Cardiac fibroblast (primary cell): ENCODE measurements around the gene ANGPT4.

Experiments used
- DNase-seq, 2 donors: peaks; one replicate each; pipeline versions ENCODE4 v3.0.0 to v3.0.0-alpha.2; 2010; ENCODE audit warnings: low read depth in 2 of 2
- H3K4me3 ChIP-seq, 2 donors: replicated peaks in 1 of 2; 1 replicate in 1 of 2; 2 replicates in 1 of 2; pipeline ENCODE4 v1.5.1; 2011; ENCODE audit warnings: low read depth in 2 of 2, low read length in 2 of 2, mild to moderate bottlenecking in 2 of 2, moderate library complexity in 1 of 2
- TF ChIP-seq, protein P1 (sequence below): IDR thresholded peaks from one replicate; pipeline ENCODE4 v1.5.1; 2011; ENCODE audit warnings: low read depth, mild to moderate bottlenecking, low read length, inconsistent platforms

The ANGPT4 gene

GRCh38 chr20:944148-944547 is 28.0 kb upstream of the ANGPT4 start:
- no peak for DNase-seq
- TF ChIP-seq, protein P1, sequence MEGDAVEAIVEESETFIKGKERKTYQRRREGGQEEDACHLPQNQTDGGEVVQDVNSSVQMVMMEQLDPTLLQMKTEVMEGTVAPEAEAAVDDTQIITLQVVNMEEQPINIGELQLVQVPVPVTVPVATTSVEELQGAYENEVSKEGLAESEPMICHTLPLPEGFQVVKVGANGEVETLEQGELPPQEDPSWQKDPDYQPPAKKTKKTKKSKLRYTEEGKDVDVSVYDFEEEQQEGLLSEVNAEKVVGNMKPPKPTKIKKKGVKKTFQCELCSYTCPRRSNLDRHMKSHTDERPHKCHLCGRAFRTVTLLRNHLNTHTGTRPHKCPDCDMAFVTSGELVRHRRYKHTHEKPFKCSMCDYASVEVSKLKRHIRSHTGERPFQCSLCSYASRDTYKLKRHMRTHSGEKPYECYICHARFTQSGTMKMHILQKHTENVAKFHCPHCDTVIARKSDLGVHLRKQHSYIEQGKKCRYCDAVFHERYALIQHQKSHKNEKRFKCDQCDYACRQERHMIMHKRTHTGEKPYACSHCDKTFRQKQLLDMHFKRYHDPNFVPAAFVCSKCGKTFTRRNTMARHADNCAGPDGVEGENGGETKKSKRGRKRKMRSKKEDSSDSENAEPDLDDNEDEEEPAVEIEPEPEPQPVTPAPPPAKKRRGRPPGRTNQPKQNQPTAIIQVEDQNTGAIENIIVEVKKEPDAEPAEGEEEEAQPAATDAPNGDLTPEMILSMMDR: no peak
- no peak overlapping the region for H3K4me3 ChIP-seq

DNA sequence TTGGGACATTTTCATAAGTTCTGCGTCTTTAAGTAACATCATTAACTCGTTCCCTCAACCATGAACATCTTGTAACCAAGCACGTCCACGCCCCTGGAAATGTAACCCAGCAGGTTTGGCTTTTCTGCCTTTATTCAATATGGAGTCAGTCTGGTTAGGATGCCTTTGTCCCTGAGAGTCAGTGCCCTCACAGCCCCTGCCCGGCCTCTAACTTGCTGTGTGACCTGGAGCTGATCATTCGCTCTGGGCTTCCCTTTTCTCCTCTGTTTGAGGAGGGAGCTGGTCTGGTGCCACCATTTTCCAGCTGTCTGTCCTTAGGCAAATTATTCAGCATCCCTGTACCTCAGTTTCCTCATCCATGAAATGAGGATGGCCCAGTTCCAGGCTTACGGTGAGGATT is 26.5 kb upstream of the ANGPT4 start:
- H3K4me3 ChIP-seq: no peak overlapping the region
- no peak for DNase-seq
- TF ChIP-seq, protein P1: no peak

- no peak for DNase-seq
- H3K4me3 ChIP-seq: no peak overlapping the region
- TF ChIP-seq, protein P1: no peak
Observed at GRCh38 chr20:940926-941325, 24.8 kb upstream of the ANGPT4 start.

- TF ChIP-seq, protein P1: no peak
- no peak for DNase-seq
- no peak overlapping the region for H3K4me3 ChIP-seq
Observed at GRCh38 chr20:939606-940005, 23.5 kb upstream of the ANGPT4 start.

DNA sequence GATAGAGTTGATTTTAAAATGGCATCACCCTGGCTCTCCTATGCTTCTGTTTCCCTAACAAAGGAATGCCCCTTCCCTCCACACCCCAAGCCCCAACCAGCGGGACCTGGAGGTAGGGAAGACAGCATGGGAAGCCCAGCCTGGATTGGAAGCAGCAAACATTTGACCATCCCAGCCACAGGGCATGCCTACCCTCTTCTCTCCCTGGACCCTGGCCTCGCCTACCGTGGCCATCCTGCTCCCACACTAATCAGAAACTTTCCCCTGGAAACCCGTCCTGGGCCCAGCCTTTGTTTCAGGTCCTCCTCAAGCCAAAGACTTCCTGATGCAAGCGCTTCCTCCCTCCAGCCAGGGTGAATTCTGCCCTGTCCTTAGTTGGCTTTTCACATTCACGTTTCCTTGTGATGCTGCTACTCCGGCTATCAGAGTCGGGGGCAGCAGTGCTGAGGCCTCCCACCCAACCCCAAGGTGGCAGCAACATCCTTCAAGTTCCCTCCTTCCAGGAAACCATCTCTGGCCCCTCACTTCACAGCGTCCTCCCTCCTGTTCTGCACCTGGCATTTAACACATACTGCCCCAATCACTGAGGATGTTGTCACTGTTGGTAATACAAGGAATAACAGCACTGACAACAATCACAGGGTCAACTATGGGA is 18.2 kb upstream of the ANGPT4 start:
- TF ChIP-seq, protein P1: no peak
- DNase-seq: no peak
- no peak overlapping the region for H3K4me3 ChIP-seq

GRCh38 chr20:933029-933428 is 16.9 kb upstream of the ANGPT4 start:
- TF ChIP-seq, protein P1: no peak
- no peak for DNase-seq
- H3K4me3 ChIP-seq: no peak overlapping the region

DNA sequence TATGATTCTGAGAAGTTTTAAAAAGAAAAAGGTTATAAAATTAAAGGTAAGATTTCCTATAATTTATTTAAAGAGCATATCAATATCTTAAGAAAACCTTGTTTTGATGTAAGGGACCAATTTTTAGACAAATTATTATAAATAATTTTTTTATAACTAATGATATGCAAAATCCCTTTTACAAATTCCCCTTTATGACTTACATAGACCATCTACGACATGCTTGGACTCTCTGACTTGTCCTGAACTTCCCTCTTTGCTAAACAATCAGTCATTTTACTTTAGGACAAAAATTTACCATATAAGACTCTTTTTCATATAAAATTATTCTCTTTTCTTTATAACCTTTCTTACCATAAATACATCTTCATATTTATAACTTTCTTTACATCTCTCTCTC is 15.3 kb upstream of the ANGPT4 start:
- peak in 1 of 2 donors; percentile 11 for DNase-seq
- TF ChIP-seq, protein P1: no peak
- H3K4me3 ChIP-seq: no peak overlapping the region
